Measurements from ENCODE around the gene B4GAT1.
A peak's percentile ranks its signal among the peaks of the same experiment; 100 is the strongest.

- TF ChIP-seq MXI1 (conservative IDR thresholded peaks at IDR 0.05; ENCODE audit: poor library complexity, severe bottlenecking) (peak; percentile 37), SMC3 (conservative IDR thresholded peaks at IDR 0.05; ENCODE audit: poor library complexity) (no peak), EZH2 (IDR thresholded peaks at IDR 0.05; ENCODE audit: borderline replicate concordance, insufficient read depth, low read length, poor library complexity, severe bottlenecking) (no peak), TAF1 (IDR thresholded peaks at IDR 0.05; ENCODE audit: low read depth) (no peak), EP300 (conservative IDR thresholded peaks at IDR 0.05; ENCODE audit: poor library complexity, severe bottlenecking) (no peak)
- TF ChIP-seq, protein P1, sequence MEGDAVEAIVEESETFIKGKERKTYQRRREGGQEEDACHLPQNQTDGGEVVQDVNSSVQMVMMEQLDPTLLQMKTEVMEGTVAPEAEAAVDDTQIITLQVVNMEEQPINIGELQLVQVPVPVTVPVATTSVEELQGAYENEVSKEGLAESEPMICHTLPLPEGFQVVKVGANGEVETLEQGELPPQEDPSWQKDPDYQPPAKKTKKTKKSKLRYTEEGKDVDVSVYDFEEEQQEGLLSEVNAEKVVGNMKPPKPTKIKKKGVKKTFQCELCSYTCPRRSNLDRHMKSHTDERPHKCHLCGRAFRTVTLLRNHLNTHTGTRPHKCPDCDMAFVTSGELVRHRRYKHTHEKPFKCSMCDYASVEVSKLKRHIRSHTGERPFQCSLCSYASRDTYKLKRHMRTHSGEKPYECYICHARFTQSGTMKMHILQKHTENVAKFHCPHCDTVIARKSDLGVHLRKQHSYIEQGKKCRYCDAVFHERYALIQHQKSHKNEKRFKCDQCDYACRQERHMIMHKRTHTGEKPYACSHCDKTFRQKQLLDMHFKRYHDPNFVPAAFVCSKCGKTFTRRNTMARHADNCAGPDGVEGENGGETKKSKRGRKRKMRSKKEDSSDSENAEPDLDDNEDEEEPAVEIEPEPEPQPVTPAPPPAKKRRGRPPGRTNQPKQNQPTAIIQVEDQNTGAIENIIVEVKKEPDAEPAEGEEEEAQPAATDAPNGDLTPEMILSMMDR (IDR thresholded peaks at IDR 0.05; ENCODE audit: poor library complexity, severe bottlenecking), result no peak
Measured at GRCh38 chr11:66346476-66347424, 679 bp downstream of the B4GAT1 start.

All from neural cell (in vitro differentiated cells).